Fibroblast of mammary gland (primary cell): ENCODE data around the gene PKP4.

Experiments
- DNase-seq: peaks from one replicate; pipeline ENCODE4 v3.0.0-alpha.2; 2010; ENCODE audit warnings: low read depth
- H3K4me3 ChIP-seq: 2 replicates; pipeline ENCODE4 v1.5.1; 2011; ENCODE audit warnings: low read depth, mild to moderate bottlenecking, low read length, moderate library complexity; ENCODE audit not compliant: control insufficient read depth
- CTCF ChIP-seq: conservative IDR thresholded peaks from 2 replicates; pipeline ENCODE4 v1.5.1; 2011; ENCODE audit warnings: low read depth, low read length, inconsistent platforms; ENCODE audit not compliant: control insufficient read depth, insufficient read depth

PKP4 gene

DNA sequence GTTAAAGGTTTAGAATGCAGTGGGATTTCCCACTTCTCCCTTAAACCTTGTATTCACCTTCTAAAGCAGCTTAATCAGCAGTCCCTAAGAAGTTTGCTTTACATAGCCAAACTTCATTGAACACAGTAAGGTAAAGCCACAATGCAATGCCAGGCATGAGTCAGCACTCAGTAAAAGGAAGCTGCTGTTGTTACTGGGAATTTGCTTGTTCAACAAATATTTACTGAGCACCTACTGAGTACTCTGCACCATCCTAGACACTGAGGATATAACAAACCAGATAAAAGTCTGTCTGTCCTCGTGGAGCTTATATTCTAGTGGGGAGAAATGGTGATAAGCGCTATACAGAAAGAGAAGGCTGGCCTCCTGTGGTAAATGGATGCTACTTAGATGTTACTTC lies 162.7 kb downstream of the PKP4 start:
- H3K4me3 ChIP-seq, result no peak overlapping the region
- TF ChIP-seq CTCF, result no peak
- DNase-seq, result peak; percentile 56

- no peak overlapping the region for H3K4me3 ChIP-seq
- DNase-seq, result no peak
- no peak for TF ChIP-seq CTCF
Measured at GRCh38 chr2:158620656-158621055, 163.9 kb downstream of the PKP4 start.

DNA sequence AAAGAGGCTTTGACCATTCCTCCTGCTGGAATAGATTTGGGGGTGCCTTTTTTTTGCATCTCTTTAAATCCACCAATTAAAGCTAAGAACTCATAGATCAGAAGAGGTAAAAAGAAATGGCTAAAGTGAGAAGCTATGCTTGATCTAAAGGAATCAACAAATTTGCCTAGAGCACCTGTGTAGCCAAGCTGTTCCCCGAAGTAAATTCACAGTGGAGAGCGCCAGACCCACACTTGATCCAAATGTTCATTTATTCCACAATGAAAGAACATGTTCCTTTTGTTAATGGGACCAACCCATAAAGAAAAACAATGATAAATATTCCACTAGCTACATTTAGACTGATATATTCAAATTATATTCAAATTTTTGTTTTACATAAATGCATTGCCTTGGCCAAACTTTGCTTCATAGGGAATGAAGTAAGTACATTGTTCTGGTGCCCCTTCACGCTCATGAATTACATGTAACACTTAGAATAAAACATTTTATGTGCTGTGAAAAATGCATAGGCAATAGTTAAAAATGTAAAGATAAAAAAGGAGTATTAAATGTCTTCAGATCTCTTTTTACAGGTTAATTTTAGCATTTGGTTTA lies 167.4 kb downstream of the PKP4 start:
- no peak for TF ChIP-seq CTCF
- no peak overlapping the region for H3K4me3 ChIP-seq
- DNase-seq, result no peak

- H3K4me3 ChIP-seq, result no peak overlapping the region
- no peak for DNase-seq
- no peak for TF ChIP-seq CTCF
Measured at GRCh38 chr2:158624961-158625360, 168.2 kb downstream of the PKP4 start.

DNA sequence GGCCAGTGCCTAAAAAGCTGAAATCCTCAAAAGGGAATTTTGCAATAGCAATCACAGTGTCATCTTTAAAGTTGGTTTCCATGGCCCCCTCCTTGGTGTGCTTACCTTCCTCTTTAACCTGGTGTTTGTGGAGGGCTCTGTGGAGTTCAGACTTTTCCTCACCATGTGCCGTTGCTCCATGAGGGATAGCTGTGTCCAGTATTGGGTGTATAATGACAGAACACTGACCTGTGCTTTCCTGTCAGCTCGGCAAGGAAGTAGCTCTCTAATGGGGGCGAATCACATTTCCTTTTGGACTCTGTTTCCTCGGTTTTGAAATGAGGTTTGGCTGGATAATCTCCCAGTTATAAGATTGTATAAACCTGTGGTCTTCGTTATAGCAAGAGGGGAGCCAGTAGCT lies 172.4 kb downstream of the PKP4 start:
- no peak for DNase-seq
- H3K4me3 ChIP-seq, result no peak overlapping the region
- TF ChIP-seq CTCF, result no peak

GRCh38 chr2:158633261-158633660 lies 176.5 kb downstream of the PKP4 start:
- DNase-seq, result peak; percentile 27
- no peak for TF ChIP-seq CTCF
- H3K4me3 ChIP-seq, result no peak overlapping the region

DNA sequence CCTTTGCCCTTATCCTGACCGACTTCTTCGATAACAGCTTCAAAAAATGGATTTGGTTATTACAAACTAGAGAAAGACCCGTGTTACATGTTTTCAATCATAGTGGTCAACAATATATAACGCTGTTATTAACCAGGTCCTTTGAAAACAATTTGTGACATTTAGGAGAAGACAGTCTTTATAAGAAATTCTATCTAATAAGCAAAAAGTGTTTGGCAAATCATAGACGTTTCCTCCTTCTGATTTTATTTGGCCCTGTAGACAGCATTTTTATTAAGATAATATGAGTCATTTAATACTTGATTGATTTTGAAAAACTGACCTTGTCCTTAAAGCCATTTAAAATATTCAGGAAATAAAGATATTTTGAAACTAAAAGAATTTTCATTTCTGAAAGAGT lies 177.9 kb downstream of the PKP4 start:
- no peak for TF ChIP-seq CTCF
- DNase-seq, result no peak
- H3K4me3 ChIP-seq, result no peak overlapping the region
